DND-41 (cell line): Measurements from ENCODE around the gene JAKMIP1.

Source experiments
- ATAC-seq: fragments of 200-7000 bp; cut with Tn5 transposase; 3 replicates; pipeline ENCODE4 v1.9.1; 2021; ENCODE audit warnings: low read depth; ENCODE audit not compliant: insufficient read depth
- DNase-seq: peaks from one replicate; pipeline ENCODE4 v3.0.0-alpha.2; 2020
- H2AFZ ChIP-seq: 2 replicates; pipeline ENCODE4 v1.6.0; 2012; ENCODE audit warnings: low read depth, low read length
- H3K27ac ChIP-seq: 2 replicates; pipeline ENCODE4 v1.5.1; 2012; ENCODE audit warnings: low read length, inconsistent platforms
- H3K27me3 ChIP-seq: fragments of 200-600 bp; sonication (generic); 2 replicates; pipeline ENCODE4 v1.6.0; 2012; ENCODE audit warnings: low read length, mild to moderate bottlenecking, inconsistent platforms; ENCODE audit not compliant: insufficient read depth, poor library complexity
- H3K36me3 ChIP-seq: 2 replicates; pipeline ENCODE4 v1.5.1; 2012; ENCODE audit warnings: low read length, inconsistent platforms; ENCODE audit not compliant: insufficient read depth
- H3K4me1 ChIP-seq: 2 replicates; pipeline ENCODE4 v1.5.1; 2012; ENCODE audit warnings: mild to moderate bottlenecking, low read length; ENCODE audit not compliant: insufficient read depth
- H3K4me2 ChIP-seq: 2 replicates; pipeline ENCODE4 v1.6.0; 2012; ENCODE audit warnings: mild to moderate bottlenecking, moderate library complexity, low read length, inconsistent platforms; ENCODE audit not compliant: insufficient read depth
- H3K4me3 ChIP-seq, 2 experiments: fragments of 200-600 bp in 1 of 2; shearing (Covaris generic) in 1 of 2; 2 replicates each; pipeline ENCODE4 v1.5.1; 2012 to 2016; ENCODE audit warnings: inconsistent platforms in 2 of 2, low read length in 2 of 2, mild to moderate bottlenecking in 2 of 2, low read depth in 1 of 2, moderate library complexity in 1 of 2
- H3K79me2 ChIP-seq: 2 replicates; pipeline ENCODE4 v1.6.0; 2012; ENCODE audit warnings: low read length, inconsistent platforms; ENCODE audit not compliant: insufficient read depth
- H3K9ac ChIP-seq: 2 replicates; pipeline ENCODE4 v1.6.0; 2012; ENCODE audit warnings: low read depth, mild to moderate bottlenecking, inconsistent platforms, low read length, moderate library complexity
- H3K9me3 ChIP-seq: 2 replicates; pipeline ENCODE4 v1.5.1; 2012; ENCODE audit warnings: low read length, moderate library complexity, mild to moderate bottlenecking, inconsistent platforms; ENCODE audit not compliant: insufficient read depth, severe bottlenecking
- H4K20me1 ChIP-seq: 2 replicates; pipeline ENCODE4 v1.6.0; 2012; ENCODE audit warnings: low read length; ENCODE audit not compliant: insufficient read depth
- EZH2 ChIP-seq: IDR thresholded peaks from 3 replicates; pipeline ENCODE4 v1.6.1; 2012; ENCODE audit warnings: borderline replicate concordance, low read depth, mild to moderate bottlenecking, moderate library complexity, low read length, inconsistent platforms; ENCODE audit not compliant: severe bottlenecking
- TF ChIP-seq, protein P1 (sequence below): IDR thresholded peaks from 2 replicates; pipeline ENCODE4 v1.5.1; 2012; ENCODE audit warnings: borderline replicate concordance, low read length, moderate library complexity, mild to moderate bottlenecking; ENCODE audit not compliant: poor library complexity, severe bottlenecking; ENCODE audit errors: extremely low read depth

JAKMIP1 gene

DNA sequence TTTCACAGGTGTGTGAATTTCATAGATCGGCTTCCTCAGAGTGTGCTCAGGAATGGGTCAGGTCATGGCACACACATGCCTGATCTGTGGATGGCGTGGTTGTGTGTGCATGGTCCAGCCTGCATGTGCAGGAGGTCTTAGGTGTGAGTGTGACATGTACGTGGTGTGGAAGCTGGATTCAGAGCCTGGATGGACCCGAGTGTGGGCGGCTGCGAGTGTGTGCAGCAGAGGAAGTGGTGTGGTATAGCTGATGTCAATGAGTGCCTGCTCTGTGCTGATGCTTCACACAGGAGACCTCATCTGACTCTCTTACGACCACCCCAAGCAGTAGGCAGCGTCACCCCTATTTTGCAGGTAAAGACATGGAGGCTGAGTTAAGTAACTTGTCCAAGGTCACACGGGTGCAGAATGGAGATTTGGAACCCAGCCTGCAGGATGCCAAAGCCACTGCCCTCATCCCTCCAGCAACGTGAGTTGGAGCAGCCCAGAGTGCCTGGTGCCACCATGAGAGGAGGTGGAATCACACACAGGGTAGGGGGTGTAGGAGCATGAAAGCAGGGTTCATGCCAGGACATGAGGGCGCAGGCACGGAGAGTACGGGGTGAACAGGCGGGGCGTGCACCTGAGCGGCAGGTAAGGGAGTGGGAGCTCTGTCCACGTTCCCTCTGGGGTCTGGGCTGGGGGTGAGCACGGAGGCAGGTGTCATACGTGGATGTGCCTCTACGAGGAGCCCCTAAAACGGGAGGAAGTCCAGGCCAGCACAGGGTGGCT lies 157.9 kb downstream of the JAKMIP1 start:
- Histone ChIP-seq H3K4me1 (no peaks in the 10 kb centered on the region), H3K79me2 (no peaks in the 10 kb centered on the region), H4K20me1 (no peaks in the 10 kb centered on the region), H3K36me3 (no peaks in the 10 kb centered on the region), H3K27me3 (no peaks in the 10 kb centered on the region), H3K27ac (no peak overlapping the region), H2AFZ (no peak overlapping the region), H3K4me2 (no peak overlapping the region), H3K9me3 (no peaks in the 10 kb centered on the region), H3K4me3 (no peak overlapping the region), H3K9ac (no peak overlapping the region)
- no peak for TF ChIP-seq EZH2
- TF ChIP-seq, protein P1, sequence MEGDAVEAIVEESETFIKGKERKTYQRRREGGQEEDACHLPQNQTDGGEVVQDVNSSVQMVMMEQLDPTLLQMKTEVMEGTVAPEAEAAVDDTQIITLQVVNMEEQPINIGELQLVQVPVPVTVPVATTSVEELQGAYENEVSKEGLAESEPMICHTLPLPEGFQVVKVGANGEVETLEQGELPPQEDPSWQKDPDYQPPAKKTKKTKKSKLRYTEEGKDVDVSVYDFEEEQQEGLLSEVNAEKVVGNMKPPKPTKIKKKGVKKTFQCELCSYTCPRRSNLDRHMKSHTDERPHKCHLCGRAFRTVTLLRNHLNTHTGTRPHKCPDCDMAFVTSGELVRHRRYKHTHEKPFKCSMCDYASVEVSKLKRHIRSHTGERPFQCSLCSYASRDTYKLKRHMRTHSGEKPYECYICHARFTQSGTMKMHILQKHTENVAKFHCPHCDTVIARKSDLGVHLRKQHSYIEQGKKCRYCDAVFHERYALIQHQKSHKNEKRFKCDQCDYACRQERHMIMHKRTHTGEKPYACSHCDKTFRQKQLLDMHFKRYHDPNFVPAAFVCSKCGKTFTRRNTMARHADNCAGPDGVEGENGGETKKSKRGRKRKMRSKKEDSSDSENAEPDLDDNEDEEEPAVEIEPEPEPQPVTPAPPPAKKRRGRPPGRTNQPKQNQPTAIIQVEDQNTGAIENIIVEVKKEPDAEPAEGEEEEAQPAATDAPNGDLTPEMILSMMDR = no peak
- DNase-seq (no peak), ATAC-seq (no peak)

DNA sequence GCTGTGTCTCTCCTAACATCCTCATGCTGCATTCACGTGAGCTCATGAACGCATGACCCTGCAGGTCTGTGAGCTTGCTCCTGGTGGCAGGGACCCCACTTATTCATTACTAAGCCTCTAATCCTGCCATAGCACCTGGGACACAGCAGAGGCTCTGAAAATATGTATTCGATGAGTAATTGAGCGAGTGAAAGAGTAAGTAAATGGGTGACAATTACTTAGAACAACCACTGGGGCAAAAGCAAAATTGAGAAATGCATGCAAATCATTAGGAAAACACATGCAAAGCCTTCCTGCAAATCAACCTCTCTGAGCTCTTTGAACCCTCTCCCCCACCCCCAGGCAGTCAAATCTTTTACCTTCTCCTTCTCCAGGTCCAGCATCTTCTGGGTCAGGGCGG lies 158.5 kb downstream of the JAKMIP1 start:
- TF ChIP-seq, protein P1 = no peak
- no peak for TF ChIP-seq EZH2
- no peak overlapping the region for H3K4me2 ChIP-seq

DNA sequence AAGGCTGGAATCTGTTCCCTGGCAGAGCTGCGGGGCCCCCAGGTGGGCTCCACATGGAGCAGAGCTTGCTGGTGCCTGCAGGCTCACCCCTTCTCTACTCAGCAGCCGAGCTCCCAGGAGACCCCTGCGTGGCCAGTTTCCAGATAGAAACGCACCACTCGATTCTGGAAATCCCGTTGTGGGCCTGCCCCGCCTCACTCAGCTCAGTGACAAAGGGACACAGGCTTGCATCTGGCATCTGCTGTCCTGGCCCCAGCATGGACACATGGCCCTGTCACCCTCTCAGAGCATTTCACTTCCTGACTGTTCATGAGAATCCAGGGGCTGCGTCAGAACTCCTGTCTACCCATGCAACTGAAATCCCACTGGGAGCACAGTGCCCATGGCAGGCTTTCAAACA lies 161.6 kb downstream of the JAKMIP1 start:
- ATAC-seq = no peak
- no peak overlapping the region for H2AFZ ChIP-seq

More for the DNA sequence above, 158.5 kb downstream of the JAKMIP1 start:
- Histone ChIP-seq H3K27me3 (no peaks in the 10 kb centered on the region), H3K9ac (no peak overlapping the region), H3K4me1 (no peaks in the 10 kb centered on the region), H3K36me3 (no peaks in the 10 kb centered on the region), H4K20me1 (no peaks in the 10 kb centered on the region), H3K9me3 (no peaks in the 10 kb centered on the region), H3K4me3 (no peak overlapping the region), H3K79me2 (no peaks in the 10 kb centered on the region), H3K27ac (no peak overlapping the region), H2AFZ (no peak overlapping the region)
- ATAC-seq (no peak), DNase-seq (no peak)

More for the DNA sequence above, 161.6 kb downstream of the JAKMIP1 start:
- DNase-seq = no peak
- no peaks in the 10 kb centered on the region for H3K27me3 ChIP-seq
- no peaks in the 10 kb centered on the region for H3K4me1 ChIP-seq
- H3K9me3 ChIP-seq = no peaks in the 10 kb centered on the region
- no peaks in the 10 kb centered on the region for H4K20me1 ChIP-seq
- H3K79me2 ChIP-seq = no peaks in the 10 kb centered on the region
- H3K36me3 ChIP-seq = no peaks in the 10 kb centered on the region
- no peak overlapping the region for H3K4me3 ChIP-seq
- H3K4me2 ChIP-seq = no peak overlapping the region
- no peak overlapping the region for H3K27ac ChIP-seq
- TF ChIP-seq EZH2 = no peak
- TF ChIP-seq, protein P1 = no peak
- H3K9ac ChIP-seq = no peak overlapping the region
